H1 (cell line): ENCODE data around the gene ZRANB1. TPM values are rescaled to one million over a fixed set of nuclear protein-coding genes. Genes with fewer than 3 reads are reported as not detected.

Experiments used
- CTCF ChIA-PET: fragments of 300-600 bp; sonication (Branson Sonifier 250); formaldehyde crosslinking; loops from one replicate; lab custom pipeline; 2021; ENCODE audit not compliant: partially characterized antibody; lab: Charles Lee
- POLR2A ChIA-PET: fragments of 300-600 bp; sonication (Branson Sonifier 250); formaldehyde crosslinking; loops from one replicate; lab custom pipeline; 2021; ENCODE audit warnings: inconsistent platforms; ENCODE audit not compliant: partially characterized antibody; lab: Charles Lee
- DNase-seq, 2 experiments: peaks; one replicate each; pipeline versions ENCODE4 v3.0.0 to v3.0.0-alpha.2; 2010 to 2022; ENCODE audit warnings: low spot score in 2 of 2, low read depth in 1 of 2, mixed read lengths in 1 of 2
- FAIRE-seq: peaks from 2 replicates; lab custom pipeline; 2011; peaks lifted over from hg19 to GRCh38; lab: Jason Lieb, UNC
- H2AFZ ChIP-seq: 2 replicates; pipeline ENCODE4 v1.8.1; 2012; ENCODE audit warnings: low read length, inconsistent platforms
- H2AK5ac ChIP-seq: 2 replicates; pipeline ENCODE4 v1.6.1; 2013; ENCODE audit warnings: low read depth, low read length
- H2BK120ac ChIP-seq: replicated peaks from 2 replicates; pipeline ENCODE3; 2013; ENCODE audit warnings: low read depth, low read length, inconsistent platforms
- H2BK12ac ChIP-seq: 2 replicates; pipeline ENCODE4 v1.6.1; 2013; ENCODE audit warnings: low read depth, low read length
- H2BK15ac ChIP-seq: 2 replicates; pipeline ENCODE4 v1.6.1; 2013; ENCODE audit warnings: low read length
- H2BK20ac ChIP-seq: 2 replicates; pipeline ENCODE4 v1.6.1; 2013; ENCODE audit warnings: low read length
- H2BK5ac ChIP-seq: 2 replicates; pipeline ENCODE4 v1.6.1; 2013; ENCODE audit warnings: low read depth, low read length
- H3K14ac ChIP-seq: 2 replicates; pipeline ENCODE4 v1.6.1; 2013; ENCODE audit warnings: inconsistent platforms; ENCODE audit not compliant: insufficient read length
- H3K18ac ChIP-seq: 2 replicates; pipeline ENCODE4 v1.6.1; 2013; ENCODE audit warnings: low read length; ENCODE audit errors: extremely low read depth
- H3K23ac ChIP-seq: 2 replicates; pipeline ENCODE4 v1.6.1; 2013; ENCODE audit warnings: inconsistent platforms; ENCODE audit not compliant: insufficient read length
- H3K23me2 ChIP-seq: 2 replicates; pipeline ENCODE4 v1.6.1; 2013; ENCODE audit warnings: low read depth, low read length
- H3K27ac ChIP-seq: 2 replicates; pipeline ENCODE4 v1.6.1; 2011; ENCODE audit warnings: low read depth, low read length, inconsistent platforms
- H3K27me3 ChIP-seq, 4 experiments: replicated peaks in 1 of 4; 1 replicate in 1 of 4; 2 replicates in 3 of 4; pipeline versions ENCODE4 v1.6.1 to v1.8.1; 2011 to 2013; ENCODE audit warnings: low read length in 3 of 4, mild to moderate bottlenecking in 3 of 4, inconsistent platforms in 2 of 4, mixed read lengths in 2 of 4, moderate library complexity in 1 of 4; ENCODE audit not compliant: control insufficient read depth in 3 of 4, insufficient read depth in 3 of 4; ENCODE audit errors: extremely low read depth in 1 of 4
- H3K36me3 ChIP-seq, 4 experiments: 2 replicates each; pipeline versions ENCODE4 v1.6.1 to v1.8.1; 2011 to 2013; ENCODE audit warnings: mild to moderate bottlenecking in 4 of 4, low read length in 3 of 4, moderate library complexity in 2 of 4, control low read depth in 1 of 4, inconsistent platforms in 1 of 4; ENCODE audit not compliant: insufficient read depth in 4 of 4, control insufficient read depth in 2 of 4
- H3K4ac ChIP-seq: replicated peaks from 2 replicates; pipeline ENCODE3; 2013; ENCODE audit warnings: low read length, low read depth, mixed read lengths, inconsistent platforms; ENCODE audit not compliant: insufficient read length
- H3K4me1 ChIP-seq, 4 experiments: replicated peaks in 1 of 4; 1 replicate in 1 of 4; 2 replicates in 3 of 4; pipeline versions ENCODE4 v1.6.1 to v1.8.1; 2011 to 2013; ENCODE audit warnings: low read length in 3 of 4, inconsistent platforms in 2 of 4, mixed read lengths in 1 of 4; ENCODE audit not compliant: insufficient read depth in 4 of 4, control insufficient read depth in 3 of 4
- H3K4me2 ChIP-seq, 2 experiments: 2 replicates each; pipeline versions ENCODE4 v1.6.1 to v1.8.1; 2011 to 2013; ENCODE audit warnings: low read depth in 2 of 2, low read length in 2 of 2, control low read depth in 1 of 2, inconsistent platforms in 1 of 2, mild to moderate bottlenecking in 1 of 2; ENCODE audit not compliant: insufficient read depth in 1 of 2
- H3K4me3 ChIP-seq, 4 experiments: fragments of 200-600, 300-600 bp in 1 of 4; sonication (generic), shearing (Covaris generic), sonication (Bioruptor Twin) in 1 of 4; 2 replicates each; pipeline versions ENCODE4 v1.5.1 to v1.8.1; 2011 to 2016; ENCODE audit warnings: low read length in 4 of 4, low read depth in 3 of 4, control low read depth in 2 of 4, inconsistent platforms in 2 of 4, mild to moderate bottlenecking in 2 of 4, mixed read lengths in 1 of 4, moderate library complexity in 1 of 4; ENCODE audit not compliant: insufficient read depth in 2 of 4; ENCODE audit errors: extremely low read depth in 1 of 4
- H3K56ac ChIP-seq: replicated peaks from 2 replicates; pipeline ENCODE3; 2013; ENCODE audit warnings: low read depth, mild to moderate bottlenecking, mixed read lengths, low read length, inconsistent platforms; ENCODE audit not compliant: insufficient read length
- H3K79me1 ChIP-seq: 2 replicates; pipeline ENCODE4 v1.6.1; 2013; ENCODE audit warnings: low read depth, low read length, control low read depth
- H3K79me2 ChIP-seq, 2 experiments: 2 replicates each; pipeline versions ENCODE4 v1.6.1 to v1.8.1; 2012 to 2013; ENCODE audit warnings: low read length in 2 of 2, mild to moderate bottlenecking in 2 of 2, inconsistent platforms in 1 of 2; ENCODE audit not compliant: insufficient read depth in 2 of 2, control insufficient read depth in 1 of 2
- H3K9ac ChIP-seq, 4 experiments: replicated peaks in 1 of 4; 1 replicate in 1 of 4; 2 replicates in 3 of 4; pipeline versions ENCODE4 v1.6.1 to v1.8.1; 2011 to 2013; ENCODE audit warnings: low read depth in 3 of 4, low read length in 3 of 4, control low read depth in 2 of 4, mild to moderate bottlenecking in 2 of 4, moderate library complexity in 2 of 4, inconsistent platforms in 1 of 4; ENCODE audit errors: extremely low read depth in 1 of 4
- H3K9me3 ChIP-seq, 2 experiments: 2 replicates each; pipeline versions ENCODE4 v1.6.1 to v1.8.1; 2012 to 2013; ENCODE audit warnings: mild to moderate bottlenecking in 2 of 2, moderate library complexity in 2 of 2, control low read depth in 1 of 2, inconsistent platforms in 1 of 2, low read depth in 1 of 2, low read length in 1 of 2, mixed read lengths in 1 of 2; ENCODE audit not compliant: insufficient read depth in 2 of 2
- H4K20me1 ChIP-seq, 2 experiments: replicated peaks in 1 of 2; 2 replicates each; pipeline versions ENCODE3 to v1.8.1; 2011 to 2013; ENCODE audit warnings: inconsistent platforms in 2 of 2, low read length in 2 of 2, mild to moderate bottlenecking in 1 of 2; ENCODE audit not compliant: insufficient read depth in 2 of 2, control insufficient read depth in 1 of 2
- H4K5ac ChIP-seq: 2 replicates; pipeline ENCODE4 v1.6.1; 2013; ENCODE audit warnings: low read length, low read depth, mixed read lengths, inconsistent platforms; ENCODE audit not compliant: insufficient read length
- H4K8ac ChIP-seq: 2 replicates; pipeline ENCODE4 v1.8.0; 2013; ENCODE audit warnings: mild to moderate bottlenecking, moderate library complexity, low read length, inconsistent platforms; ENCODE audit not compliant: insufficient read depth; ENCODE audit errors: extremely low read depth
- H4K91ac ChIP-seq: replicated peaks from 2 replicates; pipeline ENCODE3; 2013; ENCODE audit warnings: low read length, mixed read lengths, inconsistent platforms; ENCODE audit not compliant: insufficient read length
- FOSL1 ChIP-seq: IDR thresholded peaks from 2 replicates; pipeline ENCODE4 v1.6.1; 2011; ENCODE audit warnings: mild to moderate bottlenecking, low read depth, low read length, moderate library complexity; ENCODE audit not compliant: insufficient read depth
- KDM5A ChIP-seq: fragments of 200-600 bp; IDR thresholded peaks from 2 replicates; pipeline ENCODE4 v1.7.1; 2012; ENCODE audit warnings: mild to moderate bottlenecking, low read length, inconsistent platforms, mixed read lengths
- NANOG ChIP-seq: IDR thresholded peaks from 2 replicates; pipeline ENCODE4 v1.6.1; 2011; ENCODE audit warnings: low read length, low read depth, mild to moderate bottlenecking, inconsistent platforms; ENCODE audit not compliant: insufficient read depth, poor library complexity, severe bottlenecking
- POLR2AphosphoS5 ChIP-seq: IDR thresholded peaks from 2 replicates; pipeline ENCODE4 v1.6.1; 2011; ENCODE audit warnings: low read depth, low read length
- RNF2 ChIP-seq: fragments of 200-900, 300-1000 bp; sonication (generic); IDR thresholded peaks from 2 replicates; pipeline ENCODE4 v1.7.1; 2016; ENCODE audit warnings: borderline replicate concordance, low read depth, mild to moderate bottlenecking, antibody characterized with exemption, low read length; ENCODE audit not compliant: poor library complexity, severe bottlenecking; ENCODE audit errors: missing control alignments
- SIN3A ChIP-seq, 2 experiments: IDR thresholded peaks in 1 of 2; conservative IDR thresholded peaks in 1 of 2; 2 replicates each; pipeline ENCODE4 v1.6.1; 2011 to 2012; ENCODE audit warnings: low read length in 2 of 2, improper control_type of control experiment in 1 of 2, low read depth in 1 of 2, mild to moderate bottlenecking in 1 of 2
- WGBS, 2 experiments: shearing (Covaris generic) in 1 of 2; methylation state at CpG; one replicate each; pipeline versions ENCODE4 v1.1.6 to v1.1.7; 2013 to 2015; ENCODE audit warnings: low lambda C conversion rate in 2 of 2, mixed read lengths in 2 of 2, inconsistent platforms in 1 of 2, low coverage in 1 of 2, missing lambda C conversion rate in 1 of 2; ENCODE audit not compliant: insufficient replicate concordance in 2 of 2, insufficient coverage in 1 of 2, insufficient read length in 1 of 2; ENCODE audit errors: extremely low coverage in 1 of 2, missing lambda C conversion rate in 1 of 2; 5-methylcytosine and 5-hydroxymethylcytosine counted together
- polyA plus RNA-seq, 7 experiments: library from polyadenylated mRNA; depleted of rRNA in 3 of 7; stranded (reverse) in 5 of 7; unstranded in 2 of 7; fragments of >200 nt in 5 of 7; fragments of 200-250 nt in 2 of 7; gene quantifications; 1 replicate in 5 of 7; 2 replicates in 1 of 7; 4 replicates in 1 of 7; pipeline versions ENCODE4 v1.2.1 to v1.2.3, GENCODE V29; 2011 to 2013; ENCODE audit warnings: missing spikeins in 2 of 7, mixed read lengths in 2 of 7
- total RNA-seq: library from RNA; stranded (reverse); fragmentation: NEBNext Ultra II Directional; extraction: Animal tissue kit (Norgen Biotek cat#: 25700); gene quantifications from 2 replicates; pipeline ENCODE4 v1.2.1, GENCODE V29; 2021

The ZRANB1 gene
- total and polyA plus RNA-seq, 2 of the 8 experiments (the other 6 are each of a cell fraction or from before 2014, with no cell fraction given) = 6.1 to 19.9 TPM

- no peak for DNase-seq
- Histone ChIP-seq H3K36me3 (peaks cover 0 to 6% (median 0%) of the 10 kb centered on the region in 4 experiments; a peak in 1 of 8 replicates), H2BK120ac (no peak overlapping the region), H2BK5ac (no peak overlapping the region), H2AFZ (no peak overlapping the region), H2BK20ac (no peak overlapping the region), H4K91ac (no peak overlapping the region), H3K4ac (no peak overlapping the region), H3K56ac (no peak overlapping the region), H3K79me1 (peaks cover 4% of the 10 kb centered on the region), H4K8ac (no peak overlapping the region), H3K18ac (no peak overlapping the region), H4K20me1 (peaks cover 9 to 15% of the 10 kb centered on the region in 2 experiments), H3K27ac (no peak overlapping the region), H3K4me1 (no peaks in the 10 kb centered on the region), H3K9me3 (peaks cover 0 to 4% of the 10 kb centered on the region in 2 experiments; a peak in 1 of 4 replicates), H2AK5ac (no peak overlapping the region), H3K23ac (no peak overlapping the region)
- POLR2A ChIA-PET = interaction anchor here (0.6 to 1.0 kb wide), 2 partner anchors 39 to 126 kb away, joined by 3 to 4 read pairs; partner anchors contain the start of gene ABRAXAS2
- 82% methylated on average over 7 of the region's 7 CpGs; no CpG with 5 or more reads in 1 of the 2 experiments for WGBS, 2 experiments
- TF ChIP-seq RNF2 (no peak), SIN3A (conservative IDR thresholded peaks at IDR 0.05 in 1 of 2, IDR thresholded peaks at IDR 0.05 in 1 of 2; ENCODE audit: low read depth in 1 of 2, low read length in 2 of 2) (no peak), POLR2AphosphoS5 (no peak), NANOG (no peak), KDM5A (no peak), FOSL1 (no peak)
- TF ChIP-seq, all 59 proteins: peak for 0
- Histone ChIP-seq H4K5ac (no peak overlapping the region), H3K79me2 (peaks cover 27 to 97% of the 10 kb centered on the region in 2 experiments), H3K4me2 (no peak overlapping the region), H3K23me2 (no peaks in the 10 kb centered on the region), H3K27me3 (no peaks in the 10 kb centered on the region), H2BK12ac (no peak overlapping the region), H3K9ac (no peak overlapping the region), H3K4me3 (no peak overlapping the region), H3K14ac (no peak overlapping the region), H2BK15ac (no peak overlapping the region)
- CTCF ChIA-PET = no interaction called here
- FAIRE-seq = no peak
Observed at GRCh38 chr10:124928087-124928486, 13.8 kb upstream of the ZRANB1 start.
